HG02943 (cell line): ENCODE measurements around the gene HOXA11.

ENCODE experiments used
- ATAC-seq: cut with Tn5 transposase; IDR thresholded peaks from one replicate; pipeline ENCODE4 v1.9.1; 2021; ENCODE audit warnings: mild to moderate bottlenecking, low read depth, moderate library complexity; ENCODE audit not compliant: unreplicated experiment

The HOXA11 gene

GRCh38 chr7:27171637-27172314, 13.3 kb downstream of the HOXA11 start:
- no peak for ATAC-seq

DNA sequence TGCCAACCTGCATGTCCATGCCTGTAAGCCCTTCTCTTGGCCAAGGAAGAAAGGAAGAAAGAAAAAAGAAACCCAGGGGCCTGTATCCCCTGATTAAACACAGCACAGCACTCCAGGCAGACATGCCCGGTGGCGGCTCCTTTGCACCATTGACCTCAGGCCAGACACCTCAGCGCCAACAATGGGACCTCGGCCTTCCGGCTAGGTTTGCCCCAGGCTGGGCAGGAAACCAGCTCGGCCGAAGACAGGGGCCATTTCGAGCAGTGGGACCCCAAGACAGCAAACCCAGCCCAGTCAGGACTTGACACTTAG, 13.8 kb downstream of the HOXA11 start:
- ATAC-seq = no peak

- no peak for ATAC-seq
Observed at GRCh38 chr7:27170426-27171324, 14.4 kb downstream of the HOXA11 start.

GRCh38 chr7:27169658-27170425, 15.2 kb downstream of the HOXA11 start:
- no peak for ATAC-seq

DNA sequence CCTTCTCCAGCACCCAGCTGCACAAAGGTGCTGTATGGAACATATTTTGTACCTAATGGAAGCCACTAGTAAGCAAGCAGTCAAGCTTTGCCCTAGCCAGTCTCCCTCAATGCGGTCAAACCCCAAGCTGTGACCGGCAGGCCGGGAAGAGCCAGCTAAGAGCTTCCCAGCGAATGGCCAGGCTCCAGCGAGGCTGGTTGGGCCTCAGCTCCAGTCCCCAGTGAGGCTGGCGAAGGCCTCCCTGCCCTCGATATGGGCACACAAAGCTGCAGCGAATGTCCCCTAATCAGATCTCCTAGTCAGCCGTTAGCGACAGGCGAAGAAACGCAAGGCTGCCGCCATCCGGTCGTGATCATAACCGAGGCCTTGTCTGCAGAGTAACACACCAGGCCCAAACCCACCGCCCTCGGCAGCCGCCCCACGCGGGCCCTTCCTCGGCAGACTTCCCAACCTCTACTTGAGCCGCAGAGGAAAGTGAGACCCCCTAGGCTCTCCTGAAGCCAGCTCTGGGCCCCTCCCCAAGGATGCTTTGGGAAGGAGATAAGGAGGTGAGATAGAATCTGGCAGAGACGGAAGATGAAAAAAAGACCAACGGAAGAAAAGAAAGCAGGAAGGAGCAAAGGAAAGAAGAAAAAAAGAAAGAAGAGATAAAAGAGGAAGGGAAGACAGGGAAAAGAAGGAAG, 16.6 kb downstream of the HOXA11 start:
- no peak for ATAC-seq

- no peak for ATAC-seq
Observed at GRCh38 chr7:27167916-27168264, 17.1 kb downstream of the HOXA11 start.

DNA sequence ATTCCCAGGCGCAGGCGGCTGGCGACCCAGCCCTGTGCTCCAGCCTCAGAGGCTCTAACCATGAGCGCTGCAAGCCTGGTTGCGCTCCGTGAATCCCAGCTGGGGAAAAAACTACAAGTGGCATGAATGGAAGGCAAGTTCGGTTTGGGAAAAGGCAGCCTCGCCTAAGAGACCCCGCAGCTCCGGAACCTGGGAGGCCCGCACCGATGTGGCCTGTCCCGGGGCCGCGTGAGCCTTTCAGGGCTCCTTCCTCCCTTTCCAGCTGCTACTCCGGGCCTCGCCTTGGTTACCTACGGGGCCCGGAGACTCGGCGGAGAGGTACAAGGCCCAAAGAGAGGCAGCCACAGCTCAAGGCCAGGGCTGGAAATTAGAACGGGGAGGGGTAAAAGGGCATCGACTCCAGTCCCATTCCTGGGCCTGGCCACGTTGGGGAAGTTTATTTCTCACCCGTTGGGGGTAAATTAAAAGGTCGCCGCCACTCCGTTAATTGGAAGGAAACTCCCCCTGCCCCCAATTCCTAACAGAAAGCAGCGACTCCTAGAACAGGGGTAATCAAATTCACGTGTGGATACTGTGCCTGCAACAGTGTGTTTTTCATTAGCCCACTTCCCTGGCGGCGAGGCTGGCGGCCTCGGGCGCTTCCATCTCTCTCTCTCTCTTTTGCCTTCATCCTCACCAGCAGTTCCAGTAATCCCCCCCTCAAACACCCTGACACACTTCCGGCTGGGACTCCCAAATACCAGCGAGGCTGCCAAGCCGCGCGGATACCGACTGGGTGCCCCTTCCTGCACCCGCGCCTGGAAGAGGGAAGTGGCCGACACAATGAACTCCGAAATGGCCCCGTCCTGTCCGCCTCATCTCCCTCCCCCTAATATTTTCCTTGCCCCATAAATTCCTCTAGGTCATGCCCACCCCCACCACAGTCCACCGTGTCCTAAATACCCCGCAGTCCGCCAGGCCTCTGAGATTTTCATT, 18.2 kb downstream of the HOXA11 start:
- no peak for ATAC-seq

- ATAC-seq = no peak
Observed at GRCh38 chr7:27165996-27166530, 19.0 kb downstream of the HOXA11 start.

GRCh38 chr7:27165089-27165995, 19.7 kb downstream of the HOXA11 start, which contains the start of gene HOXA9:
HOXA9 (minus strand) TSS chr7:27165537; CDS start chr7:27165457, 80 bp downstream.
- no peak for ATAC-seq

- ATAC-seq = no peak
Observed at GRCh38 chr7:27164367-27165088, 20.5 kb downstream of the HOXA11 start.

- ATAC-seq = no peak
Observed at GRCh38 chr7:27164045-27164366, 21.0 kb downstream of the HOXA11 start.

DNA sequence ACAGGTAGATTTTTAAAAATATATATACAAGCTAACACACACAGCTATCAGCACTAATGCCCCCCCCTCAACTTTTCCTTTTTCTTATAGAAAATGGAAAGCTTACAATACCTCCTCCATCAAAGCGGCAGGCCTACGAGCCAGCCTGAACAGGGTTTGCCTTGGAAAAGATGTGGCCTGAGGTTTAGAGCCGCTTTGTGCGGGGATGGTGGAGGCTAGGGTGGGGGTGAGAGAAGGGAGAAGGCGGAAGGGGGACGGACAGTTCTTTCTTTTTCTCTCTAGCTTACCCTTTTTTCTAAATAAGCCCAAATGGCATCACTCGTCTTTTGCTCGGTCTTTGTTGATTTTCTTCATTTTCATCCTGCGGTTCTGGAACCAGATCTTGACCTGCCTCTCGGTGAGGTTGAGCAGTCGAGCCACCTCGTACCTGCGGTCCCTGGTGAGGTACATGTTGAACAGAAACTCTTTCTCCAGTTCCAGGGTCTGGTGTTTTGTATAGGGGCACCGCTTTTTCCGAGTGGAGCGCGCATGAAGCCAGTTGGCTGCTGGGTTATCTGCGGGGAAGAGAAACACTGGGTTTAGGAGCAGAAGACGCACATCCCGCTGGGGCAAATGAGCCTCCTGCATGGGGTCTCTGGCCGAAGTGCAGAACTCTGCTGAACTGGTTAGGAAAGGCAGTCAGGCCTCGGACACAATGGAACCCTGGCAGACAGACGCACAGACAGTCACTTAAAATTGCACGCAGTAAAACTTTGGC, 21.6 kb downstream of the HOXA11 start:
- no peak for ATAC-seq

GRCh38 chr7:27162561-27163287, 22.3 kb downstream of the HOXA11 start:
- ATAC-seq = no peak

DNA sequence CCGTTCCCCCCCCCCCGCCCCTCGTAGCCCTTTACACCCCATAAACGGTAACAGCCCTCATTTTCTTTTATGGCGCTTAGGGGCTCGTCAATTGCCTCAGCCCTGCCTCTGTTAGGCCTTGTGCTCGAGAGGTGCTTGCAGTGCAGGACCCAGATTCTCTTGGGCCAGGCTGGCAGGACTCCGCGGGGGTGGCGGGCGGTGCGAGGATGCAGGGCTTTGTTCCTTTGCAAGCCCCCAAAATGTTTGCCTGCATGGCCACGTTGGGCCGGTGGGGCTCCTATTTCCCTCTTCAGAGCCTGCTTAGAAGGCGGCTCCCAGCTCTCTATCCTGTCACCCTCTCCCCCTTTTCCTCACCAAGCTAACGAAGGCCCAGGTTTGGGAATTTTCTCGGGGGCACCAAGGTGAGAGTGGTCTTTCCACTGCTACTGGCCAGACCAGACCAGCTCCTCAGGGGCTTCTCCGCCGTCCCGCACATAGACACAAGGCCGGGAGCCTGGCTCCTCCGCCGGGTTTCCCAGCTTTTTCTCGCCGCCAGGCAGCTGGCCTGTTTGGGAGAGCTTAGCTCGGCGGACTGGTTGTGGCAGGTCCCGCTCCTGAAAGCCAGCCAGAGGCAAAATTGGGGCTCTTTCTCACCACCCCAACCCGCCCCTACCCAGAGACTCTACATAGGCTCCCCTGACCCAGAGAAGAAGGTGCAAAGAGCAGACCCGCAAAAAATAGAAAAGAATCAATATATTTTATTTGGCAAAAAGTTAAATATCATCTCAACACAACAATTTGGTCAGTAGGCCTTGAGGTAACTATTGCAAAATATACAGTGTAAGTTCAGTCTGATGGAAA, 23.1 kb downstream of the HOXA11 start:
- no peak for ATAC-seq

DNA sequence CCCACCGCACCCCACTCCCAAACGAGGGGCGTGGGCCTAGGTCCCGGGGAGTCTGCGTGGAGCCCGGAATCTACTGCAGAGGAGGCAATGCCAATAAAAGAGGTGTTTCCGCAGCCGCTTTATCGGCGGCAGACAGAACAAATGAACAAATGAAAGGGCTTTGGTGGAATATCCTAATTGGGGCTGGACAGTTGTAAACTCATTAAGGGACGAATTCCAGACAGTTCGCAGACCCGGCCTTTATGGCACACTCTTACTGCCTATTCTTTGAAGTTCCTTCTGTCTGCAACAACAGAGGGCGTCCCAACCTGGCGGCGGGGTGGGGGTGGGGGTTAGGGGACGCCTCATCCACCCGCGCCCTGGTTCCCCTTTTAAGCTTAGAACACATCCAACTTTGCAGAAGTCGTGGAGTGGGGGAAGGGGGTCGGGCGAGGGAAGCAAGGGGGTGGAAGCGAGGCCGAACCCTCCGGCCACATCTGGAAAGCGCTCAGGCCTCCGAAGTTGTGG, 23.8 kb downstream of the HOXA11 start:
- ATAC-seq = no peak
